ENCODE results near the gene TRIM45.

DNA sequence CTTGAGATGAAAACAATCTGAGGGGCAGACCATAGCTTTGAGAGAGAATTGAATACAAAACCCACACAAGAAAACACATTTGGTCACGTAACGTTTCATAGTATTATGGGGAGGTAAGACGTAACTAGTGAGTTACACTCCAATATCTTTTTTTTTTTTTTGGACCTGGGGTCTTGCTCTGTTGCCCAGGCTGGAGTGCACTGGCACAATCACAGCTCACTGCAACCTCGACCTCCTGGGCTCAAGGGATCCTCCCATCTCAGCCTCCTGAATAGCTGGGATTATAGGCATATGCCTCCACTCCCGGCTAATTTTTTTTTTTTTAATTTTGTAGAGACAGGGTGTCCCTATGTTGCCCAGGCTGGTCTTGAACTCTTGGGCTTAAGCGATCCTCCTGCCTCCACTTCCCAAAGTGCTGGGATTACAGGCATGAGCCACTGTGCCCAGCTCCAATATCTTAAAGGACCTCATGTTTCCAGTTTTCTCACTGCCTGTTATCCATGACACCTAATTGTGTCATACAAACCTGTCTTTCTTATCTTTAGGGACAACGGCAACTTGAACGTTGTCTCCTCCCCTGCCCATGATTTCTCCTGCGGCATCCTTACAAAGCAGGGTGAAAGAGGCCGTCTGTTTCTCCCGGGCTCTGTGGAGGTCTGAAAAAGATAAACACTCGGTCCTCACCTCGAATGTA, 5.3 kb downstream of the TRIM45 start:
- TF ChIP-seq, protein P1, sequence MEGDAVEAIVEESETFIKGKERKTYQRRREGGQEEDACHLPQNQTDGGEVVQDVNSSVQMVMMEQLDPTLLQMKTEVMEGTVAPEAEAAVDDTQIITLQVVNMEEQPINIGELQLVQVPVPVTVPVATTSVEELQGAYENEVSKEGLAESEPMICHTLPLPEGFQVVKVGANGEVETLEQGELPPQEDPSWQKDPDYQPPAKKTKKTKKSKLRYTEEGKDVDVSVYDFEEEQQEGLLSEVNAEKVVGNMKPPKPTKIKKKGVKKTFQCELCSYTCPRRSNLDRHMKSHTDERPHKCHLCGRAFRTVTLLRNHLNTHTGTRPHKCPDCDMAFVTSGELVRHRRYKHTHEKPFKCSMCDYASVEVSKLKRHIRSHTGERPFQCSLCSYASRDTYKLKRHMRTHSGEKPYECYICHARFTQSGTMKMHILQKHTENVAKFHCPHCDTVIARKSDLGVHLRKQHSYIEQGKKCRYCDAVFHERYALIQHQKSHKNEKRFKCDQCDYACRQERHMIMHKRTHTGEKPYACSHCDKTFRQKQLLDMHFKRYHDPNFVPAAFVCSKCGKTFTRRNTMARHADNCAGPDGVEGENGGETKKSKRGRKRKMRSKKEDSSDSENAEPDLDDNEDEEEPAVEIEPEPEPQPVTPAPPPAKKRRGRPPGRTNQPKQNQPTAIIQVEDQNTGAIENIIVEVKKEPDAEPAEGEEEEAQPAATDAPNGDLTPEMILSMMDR (IDR thresholded peaks at IDR 0.05) = no peak
- TF ChIP-seq POLR2A (IDR thresholded peaks at IDR 0.05) = no peak

All from body of pancreas (tissue), 4 donors.